HTR-8/SVneo (cell line): Measurements from ENCODE around the gene KIF19.
"Not testable (repeated sequence)": the region's sequence is repeated elsewhere in the genome, so short reads cannot be mapped to it uniquely, and the experiment has no call there.

Experiments used
- DNase-seq: peaks from one replicate; pipeline ENCODE4 v3.0.0; 2011; ENCODE audit warnings: low spot score, mixed read lengths; ENCODE audit not compliant: insufficient read length
- FAIRE-seq: peaks from 2 replicates; lab custom pipeline; 2011; peaks lifted over from hg19 to GRCh38; lab: Jason Lieb, UNC

KIF19 gene

GRCh38 chr17:74387365-74388218 is 61.6 kb downstream of the KIF19 start:
- no peak for DNase-seq

GRCh38 chr17:74389084-74389753 is 63.2 kb downstream of the KIF19 start:
- FAIRE-seq (no peak), DNase-seq (no peak)

More at GRCh38 chr17:74387365-74388218, 61.6 kb downstream of the KIF19 start:
- FAIRE-seq = no peak

GRCh38 chr17:74389937-74390679 is 64.1 kb downstream of the KIF19 start:
- FAIRE-seq = no peak
- DNase-seq = no peak

GRCh38 chr17:74390680-74391653 is 64.9 kb downstream of the KIF19 start:
- no peak for DNase-seq
- no peak for FAIRE-seq

GRCh38 chr17:74391771-74392170 is 65.7 kb downstream of the KIF19 start:
- FAIRE-seq = no peak
- DNase-seq = no peak

GRCh38 chr17:74392848-74393247 is 66.8 kb downstream of the KIF19 start:
- FAIRE-seq = no peak
- no peak for DNase-seq

- DNase-seq (no peak), FAIRE-seq (no peak)
These were observed 67.4 kb downstream of the KIF19 start for GRCh38 chr17:74393346-74393942.

- DNase-seq (no peak), FAIRE-seq (no peak)
These were observed 68.4 kb downstream of the KIF19 start for GRCh38 chr17:74394275-74394950.

GRCh38 chr17:74394977-74395376 is 69.0 kb downstream of the KIF19 start:
- no peak for FAIRE-seq
- no peak for DNase-seq

- DNase-seq (no peak), FAIRE-seq (no peak)
These were observed 70.5 kb downstream of the KIF19 start for GRCh38 chr17:74396567-74396966.

- DNase-seq = no peak
- FAIRE-seq = no peak
These were observed 76.0 kb downstream of the KIF19 start for GRCh38 chr17:74402048-74402447.

GRCh38 chr17:74403512-74404137 is 77.6 kb downstream of the KIF19 start:
- FAIRE-seq = no peak
- no peak for DNase-seq

- no peak for FAIRE-seq
- DNase-seq = no peak
These were observed 78.2 kb downstream of the KIF19 start for GRCh38 chr17:74404218-74404617.

GRCh38 chr17:74404789-74405188 is 78.8 kb downstream of the KIF19 start:
- FAIRE-seq = no peak

GRCh38 chr17:74405311-74405710 is 79.3 kb downstream of the KIF19 start:
- FAIRE-seq, DNase-seq: not testable (repeated sequence)

More at GRCh38 chr17:74404789-74405188, 78.8 kb downstream of the KIF19 start:
- no peak for DNase-seq
